Left colon (tissue), 2 donors: ENCODE measurements around the gene SLC66A3. TPM values are rescaled to one million over a fixed set of nuclear protein-coding genes. Genes with fewer than 3 reads are reported as not detected.
A peak's percentile ranks its signal among the peaks of the same experiment; 100 is the strongest.

ENCODE experiments used
- ATAC-seq: fragments of 200-7000 bp; cut with Tn5 transposase; one replicate; pipeline ENCODE4 v1.9.1; 2020; ENCODE audit warnings: mild to moderate bottlenecking, moderate library complexity
- DNase-seq, 2 donors: peaks; one replicate each; pipeline ENCODE4 v3.0.0-alpha.2; 2020
- intact Hi-C, 2 donors: fragments of 100-400 bp; cut with DNase I in 1 of 2; cut with micrococcal nuclease in 1 of 2; formaldehyde crosslinking; loops; one replicate each; pipeline versions ENCODE4 v1.11.2 to v1.14.0; 2022; cut with DNase I, micrococcal nuclease
- long read RNA-seq: library from polyadenylated mRNA; unstranded; transcript quantifications from one replicate; pipeline ENCODE4 v2.0.0, GENCODE V29; 2021
- total RNA-seq, 2 donors: library from RNA; stranded (reverse); fragmentation: NEBNext Ultra II Directional; extraction: Animal tissue kit (Norgen Biotek cat#: 25700); gene quantifications; one replicate each; pipeline ENCODE4 v1.2.1, GENCODE V29; 2021
- donor health status: DM: no; HTN: no; CAD: no.
- donor health status: DM: yes; HTN: yes; CAD: no.

Gene SLC66A3
- total RNA-seq: 10 to 100 TPM; 10.3 to 10.7 TPM
- long read RNA-seq, transcript PQLC3-204 (6 exons, 1,784 nt): minor isoform, 9 of 37 reads
- long read RNA-seq, transcript PQLC3-201 (7 exons, 1,830 nt): major isoform, 24 of 37 reads
- long read RNA-seq, partial matches to known transcripts: 0 of 37 reads
- long read RNA-seq, other reads (novel, unspliced or antisense): 2 of 37 reads

DNA sequence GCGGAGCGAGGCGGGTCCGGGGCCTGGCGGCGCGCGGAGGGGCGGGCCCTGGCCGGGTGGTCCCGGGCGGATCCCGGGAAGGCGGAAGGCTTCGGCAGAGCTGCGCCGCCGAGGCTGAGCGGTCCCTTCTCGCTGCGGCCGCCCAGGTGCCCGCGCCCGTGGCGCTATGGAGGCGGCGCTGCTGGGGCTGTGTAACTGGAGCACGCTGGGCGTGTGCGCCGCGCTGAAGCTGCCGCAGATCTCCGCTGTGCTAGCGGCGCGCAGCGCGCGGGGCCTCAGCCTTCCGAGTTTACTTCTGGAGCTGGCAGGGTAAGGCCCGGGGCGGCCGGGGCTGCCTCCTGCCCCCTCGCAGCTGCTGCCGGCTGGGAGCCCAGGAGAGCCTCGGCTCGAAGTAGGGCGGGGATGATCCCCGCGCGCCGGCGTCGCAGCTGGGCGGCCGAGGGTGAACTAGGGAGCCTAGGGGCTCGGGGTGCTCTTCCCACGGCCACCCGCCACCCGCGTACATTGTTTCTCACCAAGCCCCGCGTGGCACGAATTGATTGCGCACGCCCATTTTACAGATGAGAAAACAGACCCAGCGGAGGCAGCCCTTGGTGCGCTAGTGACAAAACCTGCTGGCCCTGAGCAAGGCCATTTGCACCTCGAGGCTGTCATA is at the start of gene SLC66A3:
SLC66A3 (plus strand) TSS at position 87 of the 655 bp plus-strand sequence; CDS start at position 167, 80 bp downstream.
- intact Hi-C loops: no loop called here
- peak; percentile 86 for ATAC-seq

DNA sequence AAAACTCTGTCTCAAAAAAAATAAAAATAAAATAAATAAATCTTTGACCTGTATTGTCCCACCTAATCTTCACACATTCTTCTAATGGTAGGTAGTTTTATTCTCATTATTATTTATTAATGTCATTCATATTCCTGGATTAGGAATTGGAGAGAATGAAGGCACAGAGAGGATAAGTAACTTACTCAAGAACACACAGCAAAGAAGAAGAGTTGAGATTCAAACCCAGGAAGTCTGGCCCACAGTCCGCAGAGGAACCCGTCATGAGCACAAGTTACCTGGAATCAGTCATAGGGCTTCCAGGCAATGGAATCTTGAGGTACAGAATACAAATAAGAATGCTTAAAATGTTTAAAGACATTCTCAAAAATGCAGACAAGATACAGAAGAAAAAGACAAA is 46.3 kb upstream of the SLC66A3 start:
- ATAC-seq: no peak
- intact Hi-C loops: no loop called here
- DNase-seq: no peak

More for the DNA sequence above, at the start of gene SLC66A3:
- DNase-seq: peak in 1 of 2 donors; percentile 91

DNA sequence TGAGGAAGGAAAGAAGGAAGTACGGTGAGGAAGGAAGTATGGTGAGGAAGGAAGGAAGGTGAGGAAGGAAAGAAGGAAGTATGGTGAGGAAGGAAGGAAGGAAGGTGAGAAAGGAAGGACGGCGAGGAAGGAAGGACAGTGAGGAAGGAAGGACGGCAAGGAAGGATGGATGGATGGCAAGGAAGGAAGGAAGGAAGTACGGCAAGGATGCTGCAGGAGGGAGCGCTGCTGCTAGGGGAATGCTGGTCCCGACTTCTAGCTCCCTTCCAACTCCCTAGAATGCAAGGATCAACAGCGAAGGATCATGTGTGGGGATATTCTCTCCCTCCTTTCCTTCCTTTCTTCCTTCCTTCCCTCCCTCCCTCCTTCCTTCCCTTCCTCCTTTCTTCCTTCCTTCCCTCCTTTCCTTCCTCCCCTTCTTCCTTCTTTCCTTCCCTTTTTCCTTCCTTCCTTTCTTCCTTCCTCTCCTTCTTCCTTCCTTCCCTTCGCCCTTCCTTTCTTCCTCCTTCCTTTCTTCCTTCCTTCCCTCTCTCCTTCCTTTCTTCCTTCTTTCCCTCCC is 42.3 kb upstream of the SLC66A3 start:
- no peak for DNase-seq
- intact Hi-C loops: no loop called here
- no peak for ATAC-seq

DNA sequence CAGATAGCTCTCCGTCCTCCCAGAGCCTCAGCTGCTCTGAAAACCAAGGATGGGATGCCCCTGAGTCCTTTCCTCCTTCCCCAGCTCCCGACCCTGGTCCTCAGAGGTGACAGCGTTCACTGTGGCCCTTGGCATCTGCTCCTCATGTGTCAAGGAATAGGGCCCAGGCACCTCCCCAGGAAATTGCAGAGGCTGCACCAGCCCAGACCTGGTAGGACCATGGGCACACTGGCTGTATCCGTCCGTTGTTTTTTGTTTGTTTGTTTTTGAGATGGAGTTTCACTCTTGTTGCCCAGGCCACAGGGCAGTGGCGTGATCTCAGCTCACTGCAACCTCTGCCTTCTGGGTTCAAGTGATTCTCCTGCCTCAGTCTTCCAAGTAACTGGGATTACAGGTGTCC is 37.5 kb upstream of the SLC66A3 start:
- intact Hi-C loops: no loop called here
- ATAC-seq: no peak
- no peak for DNase-seq

DNA sequence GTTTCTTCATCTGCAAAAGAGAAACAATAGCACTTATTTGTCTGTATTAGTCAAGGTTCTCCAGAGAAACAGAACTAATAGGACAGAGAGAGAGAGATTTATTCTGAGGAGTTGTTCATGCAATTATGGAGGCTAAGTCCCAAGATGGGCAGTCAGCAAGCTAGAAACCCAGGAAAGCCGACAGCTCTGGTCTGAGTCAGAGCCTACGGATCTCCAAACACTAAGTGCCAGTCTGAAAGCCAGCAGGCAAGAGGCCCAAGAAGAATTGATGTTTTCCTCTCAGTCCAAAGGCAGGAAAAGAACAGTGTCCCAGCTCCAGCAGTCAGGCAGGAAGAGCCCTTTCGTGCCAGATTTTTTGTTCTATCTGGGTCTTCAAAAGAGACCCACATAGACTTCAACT is 36.5 kb upstream of the SLC66A3 start:
- ATAC-seq (no peak), DNase-seq (no peak)
- intact Hi-C loops: no loop called here

DNA sequence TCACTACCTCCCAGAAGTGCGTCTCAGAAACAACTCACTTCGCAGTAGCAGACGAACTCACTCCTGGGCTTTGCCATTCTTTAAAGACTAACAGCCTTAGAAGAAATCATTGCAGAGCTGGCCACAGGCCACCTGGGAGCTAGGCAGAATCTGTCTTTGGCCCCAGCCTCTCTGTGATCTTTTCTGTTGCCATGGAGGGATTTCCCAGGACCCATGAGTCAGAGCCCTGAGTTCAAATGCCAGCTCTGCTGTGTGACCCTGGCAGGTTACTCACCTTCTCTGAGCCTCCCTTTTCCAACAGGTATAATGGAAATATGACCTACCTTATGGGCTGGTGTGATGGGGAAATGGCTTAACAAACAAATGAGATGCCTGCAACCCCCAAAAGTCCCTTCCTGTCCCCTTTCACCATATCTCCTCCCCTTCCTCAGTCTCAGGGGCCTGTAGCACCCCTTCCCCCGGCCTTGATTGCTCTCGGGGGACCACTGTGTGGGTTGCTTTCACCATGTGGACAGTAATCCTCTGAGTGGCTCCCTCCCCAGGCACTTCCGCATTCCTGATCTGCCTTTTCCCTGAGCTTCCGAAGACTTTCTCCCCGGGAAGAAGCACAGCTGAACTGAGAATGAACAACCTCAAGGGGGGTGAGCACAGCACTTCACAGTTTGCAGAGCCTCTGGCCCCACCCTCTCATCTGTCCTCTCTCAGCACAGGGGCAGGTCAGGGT is 34.0 kb upstream of the SLC66A3 start:
- ATAC-seq: no peak
- DNase-seq: no peak
- intact Hi-C loops: no loop called here

DNA sequence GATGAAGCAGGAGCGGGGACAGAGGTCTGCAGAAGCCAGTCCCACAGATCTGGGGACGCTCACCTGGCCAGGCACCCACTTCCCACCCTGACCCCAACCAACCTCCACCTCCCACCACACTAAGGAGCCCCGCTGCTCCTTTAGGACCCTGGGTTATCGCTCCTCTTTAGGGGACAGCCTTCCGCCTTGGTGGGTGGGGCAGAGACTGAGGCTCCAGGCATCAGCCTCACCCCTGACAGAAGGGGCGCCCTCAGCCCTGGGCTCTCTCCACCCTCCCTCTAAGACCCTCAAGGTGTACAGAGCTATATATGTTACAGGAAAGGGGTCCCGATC is 33.5 kb upstream of the SLC66A3 start:
- no peak for DNase-seq
- intact Hi-C loops: loop anchor here in 1 of 2 donors (2.0 kb wide), 1 partner anchor 289 kb away; no protein-coding TSS in a partner anchor
- ATAC-seq: no peak

DNA sequence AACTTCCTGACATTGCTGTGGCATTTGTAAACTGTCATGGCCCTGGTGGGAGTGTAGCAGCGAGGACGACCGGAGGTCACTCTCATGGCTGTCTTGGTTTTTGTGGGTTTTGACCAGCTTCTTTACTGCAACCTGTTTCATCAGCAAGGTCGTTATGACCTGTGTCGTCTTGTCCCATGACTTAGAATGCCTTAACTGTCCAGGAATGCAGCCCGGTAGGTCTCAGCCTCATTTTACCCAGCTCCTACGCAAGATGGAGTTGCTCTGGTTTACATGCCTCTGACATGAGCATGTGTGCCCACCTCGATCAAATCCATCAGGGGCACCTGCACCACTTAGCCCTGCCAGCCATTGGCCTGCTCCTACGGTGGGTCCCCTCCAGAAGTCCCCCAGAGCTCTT is 32.9 kb upstream of the SLC66A3 start:
- ATAC-seq (no peak), DNase-seq (no peak)
- intact Hi-C loops: loop anchor here in 1 of 2 donors (2.0 kb wide), 1 partner anchor 290 kb away; no protein-coding TSS in a partner anchor

DNA sequence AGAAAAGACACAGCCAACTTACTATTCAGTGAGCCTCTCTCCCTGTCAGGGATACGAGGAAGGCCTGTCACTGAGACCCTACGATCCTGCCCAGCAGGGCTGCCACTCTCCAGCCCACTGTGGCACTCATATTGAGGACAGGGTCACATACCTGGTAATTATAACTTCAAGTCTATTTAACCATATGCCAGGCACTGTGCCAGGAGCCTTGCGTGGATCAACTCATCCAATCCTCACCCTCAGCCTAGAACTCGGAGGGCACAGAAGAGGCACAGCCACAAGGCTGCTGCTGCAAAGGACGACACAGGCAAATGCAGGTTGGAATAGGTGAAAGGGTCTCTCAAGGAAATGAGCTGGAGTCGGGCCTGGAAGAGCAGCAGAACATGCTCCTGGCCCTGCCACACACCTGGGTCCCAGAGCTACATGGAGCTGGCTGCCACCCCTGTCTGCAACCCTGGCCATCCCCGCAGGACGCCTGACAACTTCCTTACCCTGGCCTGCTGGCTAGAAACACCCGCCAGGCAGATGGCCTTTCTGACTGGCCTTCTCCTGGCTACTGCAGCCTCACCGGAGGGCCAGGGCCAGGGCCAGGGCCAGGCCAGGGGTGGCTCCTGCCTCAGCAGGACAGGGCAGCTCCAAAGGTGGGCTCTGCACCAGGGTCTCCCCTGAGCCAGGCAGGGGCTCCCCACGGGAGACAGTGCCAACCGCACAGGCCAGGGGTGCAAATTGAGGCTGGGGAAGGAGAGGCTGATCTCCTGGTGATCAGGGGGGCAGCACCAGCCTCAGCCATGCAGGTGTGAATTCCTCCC is 32.1 kb upstream of the SLC66A3 start:
- no peak for ATAC-seq
- DNase-seq: no peak
- intact Hi-C loops: loop anchor here in 1 of 2 donors (2.0 kb wide), 1 partner anchor 290 kb away; no protein-coding TSS in a partner anchor

DNA sequence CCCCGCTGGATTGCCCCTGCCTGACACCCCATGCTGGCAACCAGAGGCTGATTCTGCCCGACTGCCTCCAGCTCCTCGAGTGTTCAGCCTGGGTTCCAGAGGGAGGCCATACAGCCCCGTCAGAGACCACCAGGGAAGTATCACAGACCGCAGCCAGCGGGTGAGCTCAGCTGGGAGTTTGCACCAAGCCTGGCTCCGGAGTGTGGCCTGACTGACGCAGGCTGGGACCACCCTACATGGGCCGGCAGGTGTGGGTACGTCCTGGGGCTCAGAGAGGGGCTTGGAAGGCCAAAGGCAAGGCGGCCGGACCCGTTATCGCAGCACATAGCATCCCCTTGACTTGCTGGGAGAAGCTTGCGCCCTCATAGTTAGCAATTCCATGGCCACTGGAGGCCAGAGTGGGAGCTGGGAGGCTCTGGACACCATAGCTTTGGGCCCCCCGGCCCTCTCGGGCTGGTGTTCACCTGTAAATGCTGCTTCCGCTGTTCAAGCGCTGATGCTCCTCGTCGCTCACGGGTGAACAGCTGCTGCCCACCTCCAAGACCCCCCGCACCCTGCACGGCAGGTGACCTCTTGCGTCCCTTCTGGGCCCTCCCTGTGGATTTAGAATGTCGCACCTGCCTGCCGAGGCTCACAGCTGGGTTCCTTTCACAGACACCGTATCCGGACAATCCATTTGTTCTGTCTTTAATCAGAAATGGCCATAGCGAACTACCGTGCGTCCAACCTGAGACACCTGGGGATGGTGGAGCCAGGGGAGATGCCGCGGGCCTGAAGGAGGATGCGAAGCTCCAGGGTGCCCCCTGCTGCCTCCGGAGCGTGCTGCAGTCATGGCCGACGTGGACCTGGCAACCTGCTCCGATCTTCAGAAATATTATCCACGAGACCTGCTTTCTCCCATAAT is 31.2 kb upstream of the SLC66A3 start:
- DNase-seq (peak; percentile 58 to 84), ATAC-seq (peak; percentile 90)
- intact Hi-C loops: loop anchor here in 1 of 2 donors (2.0 kb wide), 1 partner anchor 291 kb away; no protein-coding TSS in a partner anchor

DNA sequence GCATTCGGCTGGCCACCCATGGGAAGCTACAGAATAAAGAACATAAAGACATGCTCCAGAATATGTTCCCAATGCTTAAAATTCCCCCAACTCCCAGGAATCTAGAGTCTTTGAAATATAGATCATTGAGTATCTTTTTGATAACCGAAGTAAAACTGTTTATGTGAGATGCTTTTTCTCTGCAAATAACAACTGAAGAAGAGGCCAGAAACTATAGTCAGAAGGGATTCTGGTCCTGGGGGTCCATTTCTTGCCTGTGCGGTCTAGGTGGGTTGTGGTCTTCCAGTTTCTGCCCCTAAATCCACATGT is 30.6 kb upstream of the SLC66A3 start:
- no peak for DNase-seq
- intact Hi-C loops: loop anchor here in 1 of 2 donors (5.0 kb wide), 1 partner anchor 292 kb away; no protein-coding TSS in a partner anchor
- no peak for ATAC-seq

DNA sequence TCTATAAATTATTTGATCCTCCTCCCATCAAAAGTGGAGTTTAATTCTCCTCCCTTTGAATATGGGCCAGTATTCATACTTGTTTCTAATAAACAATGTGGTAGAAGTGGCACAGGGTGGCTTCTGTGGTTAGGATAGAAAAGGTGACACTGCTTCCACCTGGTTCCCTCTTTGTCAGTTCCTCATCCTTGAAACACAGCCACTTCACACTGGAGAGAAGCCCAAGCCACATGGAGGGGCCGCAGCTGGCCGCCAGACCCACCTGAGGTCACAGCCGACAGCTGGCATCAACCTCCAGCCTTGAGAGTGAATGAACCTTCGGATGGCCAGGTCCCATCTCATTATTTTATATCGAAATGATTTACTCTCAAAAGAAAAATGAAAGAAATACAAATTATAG is 27.5 kb upstream of the SLC66A3 start:
- intact Hi-C loops: loop anchor here in 1 of 2 donors (5.0 kb wide), 1 partner anchor 295 kb away; no protein-coding TSS in a partner anchor
- DNase-seq (no peak), ATAC-seq (no peak)

DNA sequence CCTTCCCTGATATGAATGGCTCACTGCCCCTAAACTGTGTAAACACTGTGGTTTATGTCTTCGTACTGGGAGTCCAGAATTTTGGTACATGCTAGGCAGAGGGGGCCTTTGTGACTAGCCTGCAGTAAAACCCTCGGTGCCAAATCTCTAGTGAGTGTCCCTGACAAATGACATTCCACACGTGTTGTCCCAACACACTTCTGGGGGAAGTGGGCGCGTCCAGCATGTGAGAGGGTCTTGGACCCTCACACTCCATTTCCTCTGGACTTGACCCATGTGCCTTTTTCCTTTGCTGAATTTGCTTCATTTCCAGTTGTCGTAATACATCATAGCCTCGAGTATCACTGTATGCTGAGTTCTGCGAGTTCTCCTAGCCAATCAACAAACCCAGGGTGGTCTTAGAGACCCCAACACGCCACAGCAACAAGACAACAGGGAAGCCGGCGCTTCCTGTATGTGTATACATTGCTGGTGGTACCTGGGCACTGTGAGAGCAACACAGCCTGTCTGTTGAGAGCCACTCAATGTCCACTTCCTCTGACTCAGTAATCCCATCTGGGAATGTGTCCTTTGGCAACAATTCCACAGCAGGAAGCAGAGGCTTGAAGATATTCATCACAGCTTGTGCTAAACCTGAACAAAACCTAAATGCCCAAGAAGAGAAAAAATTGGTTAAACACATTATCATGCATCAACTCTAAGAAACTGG is 26.9 kb upstream of the SLC66A3 start:
- DNase-seq (no peak), ATAC-seq (no peak)
- intact Hi-C loops: loop anchor here in 1 of 2 donors (5.0 kb wide), 1 partner anchor 296 kb away; no protein-coding TSS in a partner anchor

DNA sequence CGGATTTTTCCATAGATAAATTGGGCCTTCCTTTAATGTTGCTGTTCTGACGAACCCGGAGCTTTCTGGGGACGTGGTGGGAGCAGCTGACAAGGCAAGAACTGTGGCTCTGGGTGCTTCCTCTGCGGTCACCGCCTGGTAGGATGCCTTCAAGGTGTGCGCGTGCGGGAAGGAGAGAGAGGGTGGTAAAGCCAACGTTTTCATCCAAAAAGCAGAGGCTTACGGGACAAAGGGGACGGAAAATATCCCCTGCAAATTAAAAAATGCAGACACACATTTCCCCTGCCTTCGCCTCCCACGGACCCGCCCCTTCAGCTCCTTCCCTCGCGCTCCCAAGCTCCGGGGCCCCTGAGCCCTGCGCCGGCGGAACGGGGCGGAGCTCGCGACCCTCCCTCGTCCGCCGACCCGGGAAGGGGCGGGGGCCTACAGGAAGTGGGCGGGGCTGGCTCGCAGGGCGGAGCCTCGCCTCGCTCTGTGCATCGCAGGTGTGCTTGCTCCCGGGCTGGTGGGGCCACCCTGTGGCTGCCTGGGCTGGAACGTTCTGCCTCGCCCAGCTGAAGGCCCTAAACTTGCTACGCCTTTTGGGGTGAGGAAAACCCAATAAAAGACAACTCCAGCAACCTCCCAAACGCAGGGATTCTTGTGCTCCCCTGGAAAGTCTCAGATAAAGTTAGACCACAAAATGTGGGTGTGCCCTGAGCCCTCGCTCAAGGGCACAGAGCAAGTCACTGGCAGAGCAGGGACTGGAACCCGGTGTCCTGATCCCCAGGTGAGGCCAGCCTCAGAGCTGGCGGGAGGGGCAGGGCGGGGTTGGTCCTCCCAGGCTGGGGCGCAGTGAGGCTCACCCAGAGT is 25.4 kb upstream of the SLC66A3 start:
- ATAC-seq (peak; percentile 76), DNase-seq (peak; percentile 82 to 87)
- intact Hi-C loops: loop anchor here (5.0 to 10.0 kb wide), 2 partner anchors 285 to 298 kb away; no protein-coding TSS in a partner anchor

DNA sequence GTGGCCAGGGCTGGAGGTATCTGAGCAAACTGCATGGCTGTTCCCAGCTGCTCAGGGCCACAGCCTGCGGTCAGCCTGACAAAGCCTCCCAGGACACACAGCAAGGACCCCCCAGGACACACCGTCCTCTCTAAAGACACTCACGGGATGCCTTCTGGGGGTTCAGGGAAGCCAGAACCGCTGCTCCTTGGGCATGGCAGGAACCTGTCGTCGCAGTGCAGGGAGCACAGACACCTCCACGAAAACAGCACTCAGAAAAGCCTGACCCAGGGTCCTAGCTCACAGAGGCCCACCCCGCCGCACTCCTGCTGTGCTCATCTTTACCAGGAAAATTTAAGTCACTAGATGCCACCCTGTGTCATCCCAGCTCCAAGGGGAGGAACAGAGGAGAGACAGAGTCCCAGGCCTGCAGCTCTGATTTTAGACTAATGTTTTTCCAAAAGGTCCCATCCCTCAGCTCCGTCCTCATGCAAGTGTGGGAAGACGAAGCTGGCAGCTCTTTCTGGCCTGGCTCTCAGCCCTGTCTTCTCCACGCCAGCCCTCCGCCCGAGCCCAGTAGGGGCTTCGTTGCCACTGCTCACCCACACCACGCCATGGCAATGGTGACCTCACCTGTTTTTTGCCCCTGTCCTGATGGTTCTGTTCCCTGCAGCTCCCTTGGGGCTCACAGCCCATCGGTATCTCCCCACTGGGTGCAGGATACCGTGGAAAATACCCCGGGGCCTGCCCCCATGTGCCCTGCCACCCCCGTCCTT is 23.9 kb upstream of the SLC66A3 start:
- no peak for DNase-seq
- ATAC-seq: no peak
- intact Hi-C loops: loop anchor here in 1 of 2 donors (10.0 kb wide), 1 partner anchor 283 kb away; no protein-coding TSS in a partner anchor
